Loucy (cell line): ENCODE data around the gene SLC27A3.

Experiments used
- H2AFZ ChIP-seq: fragments of 200-600 bp; sonication (generic); 2 replicates; pipeline ENCODE4 v1.6.0; 2016; ENCODE audit warnings: antibody characterized with exemption, mild to moderate bottlenecking, low read length, moderate library complexity
- H3F3A ChIP-seq: fragments of 200-600 bp; 2 replicates; pipeline ENCODE4 v1.6.0; 2016; ENCODE audit warnings: antibody characterized with exemption, low read depth, mild to moderate bottlenecking
- H3K27me3 ChIP-seq: fragments of 200-600 bp; sonication (generic); 2 replicates; pipeline ENCODE4 v1.6.1; 2014; ENCODE audit warnings: low read length, mild to moderate bottlenecking; ENCODE audit not compliant: insufficient read depth, poor library complexity, severe bottlenecking
- H3K36me3 ChIP-seq: fragments of 200-600 bp; sonication (generic); 2 replicates; pipeline ENCODE4 v1.6.1; 2016; ENCODE audit warnings: low read length; ENCODE audit not compliant: insufficient read depth
- H3K4me1 ChIP-seq: fragments of 200-600 bp; sonication (generic); 2 replicates; pipeline ENCODE4 v1.5.1; 2014; ENCODE audit warnings: low read length, mild to moderate bottlenecking; ENCODE audit not compliant: insufficient read depth, poor library complexity, severe bottlenecking
- H3K4me2 ChIP-seq: fragments of 200-600 bp; sonication (generic); 2 replicates; pipeline ENCODE4 v1.6.0; 2014; ENCODE audit warnings: antibody characterized with exemption, low read length, low read depth, mild to moderate bottlenecking; ENCODE audit not compliant: poor library complexity, severe bottlenecking
- H3K4me3 ChIP-seq: fragments of 200-600 bp; sonication (generic); 2 replicates; pipeline ENCODE4 v1.5.1; 2014; ENCODE audit warnings: low read length, mild to moderate bottlenecking, mixed read lengths; ENCODE audit not compliant: poor library complexity, severe bottlenecking
- H3K79me2 ChIP-seq: fragments of 200-600 bp; sonication (generic); 2 replicates; pipeline ENCODE4 v1.6.1; 2014; ENCODE audit warnings: low read length; ENCODE audit not compliant: insufficient read depth
- H3K9ac ChIP-seq: fragments of 200-600 bp; sonication (generic); 2 replicates; pipeline ENCODE4 v1.6.0; 2014; ENCODE audit warnings: mild to moderate bottlenecking, low read depth, low read length, moderate library complexity; ENCODE audit not compliant: poor library complexity, severe bottlenecking
- H3K9me2 ChIP-seq: fragments of 200-600 bp; sonication (generic); replicated peaks from 2 replicates; pipeline ENCODE4 v1.6.1; 2016; ENCODE audit warnings: low read depth, low read length, mixed read lengths
- H3K9me3 ChIP-seq: fragments of 200-600 bp; sonication (generic); 2 replicates; pipeline ENCODE4 v1.6.1; 2014; ENCODE audit warnings: mild to moderate bottlenecking, antibody characterized with exemption, low read length, low read depth; ENCODE audit not compliant: insufficient read depth
- H4K20me1 ChIP-seq: fragments of 200-600 bp; sonication (generic); 2 replicates; pipeline ENCODE4 v1.6.0; 2014; ENCODE audit warnings: antibody characterized with exemption, low read length, mild to moderate bottlenecking; ENCODE audit not compliant: insufficient read depth, poor library complexity, severe bottlenecking
- EZH2phosphoT487 ChIP-seq: fragments of 200-600 bp; IDR thresholded peaks from 2 replicates; pipeline ENCODE4 v1.6.1; 2018; ENCODE audit warnings: antibody characterized with exemption, mild to moderate bottlenecking, moderate library complexity, borderline replicate concordance
- TF ChIP-seq, protein P1 (sequence below): fragments of 200-600 bp; sonication (generic); conservative IDR thresholded peaks from 2 replicates; pipeline ENCODE4 v1.5.1; 2014; ENCODE audit warnings: mild to moderate bottlenecking, antibody characterized with exemption, low read length

The SLC27A3 gene

DNA sequence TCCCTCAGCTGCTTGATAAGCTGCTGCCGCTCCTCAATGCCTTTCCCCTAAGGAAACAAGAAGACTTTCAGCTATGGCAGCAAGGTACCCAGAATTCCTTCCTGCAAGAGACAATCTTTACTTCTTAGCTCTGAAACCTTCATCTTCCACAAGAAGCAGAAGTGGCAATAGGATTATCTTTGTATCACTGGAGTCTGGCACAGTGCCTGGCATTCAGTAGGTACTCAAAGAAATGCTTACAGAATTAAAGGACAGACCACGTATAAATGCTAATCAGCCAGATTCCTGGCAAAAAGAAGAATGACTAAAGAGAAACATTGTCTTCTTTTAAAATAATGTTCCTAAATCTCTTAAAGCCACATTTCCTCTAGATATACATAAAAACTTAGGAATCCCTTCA is 43.7 kb downstream of the SLC27A3 start:
- no peaks in the 10 kb centered on the region for H3K9me3 ChIP-seq
- H3K79me2 ChIP-seq = no peaks in the 10 kb centered on the region
- no peaks in the 10 kb centered on the region for H3F3A ChIP-seq
- H3K4me1 ChIP-seq = no peaks in the 10 kb centered on the region
- H3K27me3 ChIP-seq = no peaks in the 10 kb centered on the region
- H3K4me2 ChIP-seq = no peak overlapping the region
- H4K20me1 ChIP-seq = peaks cover 2% of the 10 kb centered on the region
- H3K9me2 ChIP-seq = no peaks in the 10 kb centered on the region
- H3K36me3 ChIP-seq = peaks cover 53% of the 10 kb centered on the region
- H3K4me3 ChIP-seq = no peak overlapping the region
- no peak overlapping the region for H2AFZ ChIP-seq
- H3K9ac ChIP-seq = no peak overlapping the region
- no peak for TF ChIP-seq EZH2phosphoT487
- TF ChIP-seq, protein P1, sequence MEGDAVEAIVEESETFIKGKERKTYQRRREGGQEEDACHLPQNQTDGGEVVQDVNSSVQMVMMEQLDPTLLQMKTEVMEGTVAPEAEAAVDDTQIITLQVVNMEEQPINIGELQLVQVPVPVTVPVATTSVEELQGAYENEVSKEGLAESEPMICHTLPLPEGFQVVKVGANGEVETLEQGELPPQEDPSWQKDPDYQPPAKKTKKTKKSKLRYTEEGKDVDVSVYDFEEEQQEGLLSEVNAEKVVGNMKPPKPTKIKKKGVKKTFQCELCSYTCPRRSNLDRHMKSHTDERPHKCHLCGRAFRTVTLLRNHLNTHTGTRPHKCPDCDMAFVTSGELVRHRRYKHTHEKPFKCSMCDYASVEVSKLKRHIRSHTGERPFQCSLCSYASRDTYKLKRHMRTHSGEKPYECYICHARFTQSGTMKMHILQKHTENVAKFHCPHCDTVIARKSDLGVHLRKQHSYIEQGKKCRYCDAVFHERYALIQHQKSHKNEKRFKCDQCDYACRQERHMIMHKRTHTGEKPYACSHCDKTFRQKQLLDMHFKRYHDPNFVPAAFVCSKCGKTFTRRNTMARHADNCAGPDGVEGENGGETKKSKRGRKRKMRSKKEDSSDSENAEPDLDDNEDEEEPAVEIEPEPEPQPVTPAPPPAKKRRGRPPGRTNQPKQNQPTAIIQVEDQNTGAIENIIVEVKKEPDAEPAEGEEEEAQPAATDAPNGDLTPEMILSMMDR = no peak

DNA sequence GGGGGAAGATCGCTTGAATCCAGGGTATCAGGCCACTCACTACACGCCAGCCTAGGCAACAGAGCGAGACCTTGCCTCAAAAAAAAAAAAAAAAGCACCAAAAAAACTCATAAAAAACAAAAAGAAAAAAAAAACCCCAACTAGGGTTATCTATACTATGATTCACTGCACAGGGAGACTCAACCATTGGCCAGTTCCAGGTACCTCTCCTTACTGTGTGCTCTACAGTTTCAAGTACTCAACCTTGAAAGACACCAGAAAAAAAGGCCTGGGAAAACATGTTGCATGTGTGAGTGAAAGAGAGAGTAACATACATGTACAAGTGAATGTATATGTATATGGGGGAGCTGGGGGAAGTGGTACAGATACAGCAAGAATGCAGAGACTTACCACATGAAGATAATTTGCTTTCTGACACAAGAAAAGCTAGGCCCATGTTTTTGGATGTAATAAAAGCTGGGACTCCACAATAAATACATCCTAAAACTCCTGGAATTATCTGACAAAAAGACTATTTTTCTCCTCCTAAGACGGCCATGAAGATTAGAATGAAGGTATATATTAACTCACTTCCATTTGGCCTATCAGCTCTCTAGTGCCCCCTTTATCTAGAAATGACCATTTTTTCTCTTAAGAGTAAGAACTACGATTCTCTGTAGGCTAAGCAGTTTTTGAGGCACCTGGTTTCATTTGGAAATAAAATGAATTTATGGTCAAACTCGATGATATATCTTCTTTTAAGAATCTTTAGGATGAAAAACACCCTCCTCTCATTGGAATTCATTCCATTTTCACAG is 52.2 kb downstream of the SLC27A3 start:
- no peak overlapping the region for H2AFZ ChIP-seq
- H3K4me1 ChIP-seq = no peaks in the 10 kb centered on the region
- no peak overlapping the region for H3K9ac ChIP-seq
- H3K9me3 ChIP-seq = no peaks in the 10 kb centered on the region
- H3K27me3 ChIP-seq = no peaks in the 10 kb centered on the region
- H3K36me3 ChIP-seq = peaks cover 42% of the 10 kb centered on the region; the same call in 1 of the 2 replicates
- H3K79me2 ChIP-seq = peaks cover 24% of the 10 kb centered on the region
- H3F3A ChIP-seq = no peaks in the 10 kb centered on the region
- TF ChIP-seq, protein P1 = peak; percentile 43
- TF ChIP-seq EZH2phosphoT487 = no peak
- H4K20me1 ChIP-seq = peaks cover 5% of the 10 kb centered on the region
- no peak overlapping the region for H3K4me3 ChIP-seq
- no peak overlapping the region for H3K4me2 ChIP-seq
- no peaks in the 10 kb centered on the region for H3K9me2 ChIP-seq
